HG02840 (cell line): ENCODE data around the gene ADAMTS17.

Experiments
- ATAC-seq: cut with Tn5 transposase; IDR thresholded peaks from one replicate; pipeline ENCODE4 v1.9.1; 2021; ENCODE audit warnings: mild to moderate bottlenecking, moderate library complexity, moderate number of reproducible peaks; ENCODE audit not compliant: unreplicated experiment, low FRiP score

Gene ADAMTS17

GRCh38 chr15:100141311-100142001, 200.3 kb downstream of the ADAMTS17 start:
- ATAC-seq = no peak

- ATAC-seq = no peak
Measured at GRCh38 chr15:100140527-100141308, 201.1 kb downstream of the ADAMTS17 start.

GRCh38 chr15:100134586-100134985, 207.2 kb downstream of the ADAMTS17 start:
- ATAC-seq = no peak

GRCh38 chr15:100134089-100134583, 207.6 kb downstream of the ADAMTS17 start:
- ATAC-seq = no peak

GRCh38 chr15:100133001-100133400, 208.8 kb downstream of the ADAMTS17 start:
- ATAC-seq = no peak

- no peak for ATAC-seq
Measured at GRCh38 chr15:100132309-100132708, 209.5 kb downstream of the ADAMTS17 start.

- no peak for ATAC-seq
Measured at GRCh38 chr15:100131321-100132224, 210.2 kb downstream of the ADAMTS17 start.

- no peak for ATAC-seq
Measured at GRCh38 chr15:100129677-100130076, 212.1 kb downstream of the ADAMTS17 start.

- ATAC-seq = no peak
Measured at GRCh38 chr15:100125401-100126191, 216.2 kb downstream of the ADAMTS17 start.

- ATAC-seq = no peak
Measured at GRCh38 chr15:100124936-100125335, 216.8 kb downstream of the ADAMTS17 start.

- no peak for ATAC-seq
Measured at GRCh38 chr15:100124361-100124760, 217.4 kb downstream of the ADAMTS17 start.

GRCh38 chr15:100123611-100124010, 218.2 kb downstream of the ADAMTS17 start:
- ATAC-seq = no peak

GRCh38 chr15:100121285-100121684, 220.5 kb downstream of the ADAMTS17 start:
- ATAC-seq = no peak

- ATAC-seq = no peak
Measured at GRCh38 chr15:100120111-100120510, 221.7 kb downstream of the ADAMTS17 start.

- ATAC-seq = no peak
Measured at GRCh38 chr15:100118546-100118945, 223.2 kb downstream of the ADAMTS17 start.

GRCh38 chr15:100116416-100117190, 225.2 kb downstream of the ADAMTS17 start:
- ATAC-seq = no peak

- no peak for ATAC-seq
Measured at GRCh38 chr15:100115711-100116090, 226.1 kb downstream of the ADAMTS17 start.

GRCh38 chr15:100115066-100115710, 226.6 kb downstream of the ADAMTS17 start:
- no peak for ATAC-seq

- no peak for ATAC-seq
Measured at GRCh38 chr15:100114571-100114970, 227.2 kb downstream of the ADAMTS17 start.
